Measurements from ENCODE around the gene FER1L5.
"Not testable (repeated sequence)": the region's sequence is repeated elsewhere in the genome, so short reads cannot be mapped to it uniquely, and the experiment has no call there.

Gene FER1L5

DNA sequence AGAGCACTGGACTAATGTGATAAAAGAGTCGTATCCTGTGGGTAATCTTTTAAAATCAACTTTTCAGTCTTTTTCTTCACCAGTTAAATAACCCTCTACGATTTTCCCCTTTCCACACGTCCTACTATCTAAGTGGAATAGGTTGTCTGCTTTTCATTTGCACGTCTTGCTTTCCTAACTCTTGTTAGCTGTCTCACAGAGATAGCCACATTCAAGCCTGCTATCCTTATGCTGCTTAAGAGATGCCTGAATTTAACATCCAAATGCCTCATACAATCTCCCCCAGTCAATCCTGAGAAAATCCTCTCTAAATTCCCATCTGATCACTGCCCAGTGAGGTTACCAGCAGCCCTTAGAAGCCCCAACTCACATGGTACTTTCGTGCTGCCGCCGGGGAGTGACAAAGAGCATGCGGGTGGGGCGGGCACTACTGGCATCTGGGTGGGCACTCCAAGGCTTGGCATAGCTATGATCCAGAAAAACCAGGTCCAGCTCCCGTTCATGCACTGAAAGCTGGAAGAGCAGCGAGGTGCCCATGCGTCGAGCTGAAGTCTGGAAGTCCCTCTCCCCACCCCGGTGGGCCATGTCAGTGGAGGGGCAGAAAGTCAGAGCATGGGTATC lies 5.9 kb upstream of the FER1L5 start:
- no peak for DNase-seq (ENCODE audit: low read depth, low spot score)

DNA sequence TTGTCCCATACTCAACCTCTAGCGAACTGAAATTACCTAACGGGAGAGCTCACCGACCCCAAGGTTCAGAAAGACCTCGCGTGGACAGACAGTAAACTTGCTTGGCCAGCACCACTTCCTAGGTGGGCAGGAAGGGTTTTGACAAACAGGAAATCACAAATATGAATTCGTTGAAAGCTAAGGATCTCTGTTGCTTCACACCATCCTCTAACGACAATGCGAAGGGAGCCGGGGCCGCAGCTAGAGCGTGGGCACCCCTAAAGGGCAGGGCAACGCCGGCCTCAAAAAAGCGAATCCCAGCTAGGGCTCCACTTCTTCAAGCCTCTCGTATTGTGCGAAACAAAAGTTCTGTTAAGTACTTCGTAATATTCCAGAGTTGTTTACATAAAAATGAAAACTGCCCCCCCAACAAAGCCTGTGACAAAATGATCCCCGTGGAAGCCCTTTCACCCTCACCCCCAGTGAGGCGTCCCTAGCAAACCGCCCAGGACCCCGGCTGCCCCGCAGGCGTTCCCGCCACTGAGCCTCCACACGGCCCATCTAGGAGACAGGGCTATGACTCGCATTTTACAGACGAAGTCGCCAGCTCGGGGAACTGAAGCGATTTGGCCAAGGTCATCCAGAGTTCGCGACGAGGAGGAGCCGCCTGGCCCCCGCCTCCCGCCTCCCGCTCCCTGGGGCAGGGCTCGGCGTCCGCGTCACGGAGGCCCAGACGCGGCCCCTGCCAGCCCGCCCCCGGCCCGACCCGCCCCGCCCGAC lies 5.0 kb upstream of the FER1L5 start:
- DNase-seq (ENCODE audit: low read depth, low spot score), result peak; percentile 62

DNA sequence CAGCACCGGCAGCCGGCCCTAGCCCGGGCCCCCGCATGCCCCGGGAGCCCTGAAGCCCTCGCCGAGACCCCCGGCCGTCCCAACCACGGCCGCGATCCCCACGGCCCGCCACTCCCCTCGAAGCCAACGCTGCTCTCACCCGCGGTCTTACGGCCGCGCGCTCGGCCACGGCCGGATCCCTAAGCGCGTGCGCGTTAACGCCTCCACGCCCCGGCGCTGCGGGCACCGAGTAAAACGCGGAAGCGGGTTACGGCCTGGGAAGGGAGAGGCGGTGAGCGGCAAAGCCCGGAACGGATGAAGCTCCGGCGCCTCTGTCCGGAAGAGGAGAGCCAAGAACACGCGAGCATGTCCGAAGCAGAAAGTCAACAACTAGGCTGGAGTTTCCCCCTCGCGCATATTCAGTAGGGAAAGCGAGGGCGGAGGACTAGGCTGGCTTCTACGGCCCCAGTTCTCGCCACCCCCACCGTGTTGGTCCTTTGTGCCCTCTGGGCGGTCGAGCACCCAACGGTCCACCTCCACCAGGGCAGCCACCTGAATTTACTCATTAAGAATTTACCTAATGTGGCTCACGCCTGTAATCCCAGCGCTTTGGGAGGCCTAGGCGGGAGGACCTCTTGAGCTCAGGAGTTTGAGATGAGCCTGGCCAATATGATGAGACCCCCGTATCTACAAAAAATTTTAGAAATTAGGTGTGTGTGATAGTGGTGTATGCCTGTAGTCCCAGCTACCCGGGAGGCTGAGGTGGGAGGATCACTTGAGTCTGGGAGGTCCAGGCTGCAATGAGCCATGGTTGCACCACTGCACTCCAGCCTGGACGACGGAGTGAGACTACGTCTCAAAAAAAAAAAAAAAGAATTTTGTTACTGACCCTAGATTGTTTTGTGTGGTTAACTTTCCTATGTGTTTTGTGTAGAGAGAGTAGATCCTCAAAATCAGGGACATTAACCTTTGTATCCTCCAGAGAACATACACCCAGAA lies 4.1 kb upstream of the FER1L5 start, which contains the start of gene KANSL3:
Gene KANSL3, minus strand, starts transcription at position 169 of the 978 bp plus-strand sequence. CDS start 1,177 bp downstream, outside the sequence.
- DNase-seq (ENCODE audit: low read depth, low spot score), result peak; percentile 79

DNA sequence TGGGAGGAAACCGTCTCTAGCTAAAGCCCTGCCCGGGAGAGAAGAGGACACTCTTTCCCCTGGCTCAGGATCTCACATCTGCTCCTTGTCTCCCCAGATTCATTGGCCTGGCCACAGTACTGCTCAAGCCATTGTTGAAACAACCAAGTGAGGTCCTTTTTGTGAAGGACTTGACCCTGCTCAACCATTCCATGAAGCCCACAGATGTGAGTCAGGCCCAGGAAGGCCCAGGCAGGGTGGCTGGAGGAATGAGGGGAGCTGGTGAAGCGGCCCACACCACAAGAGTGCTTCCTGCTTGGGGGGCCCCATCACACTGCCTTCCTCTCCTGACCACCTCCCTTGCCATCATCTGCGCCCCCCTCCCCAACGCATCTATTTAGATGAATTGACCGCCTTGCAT lies 5.1 kb downstream of the FER1L5 start:
- DNase-seq (ENCODE audit: low read depth, low spot score), result no peak

DNA sequence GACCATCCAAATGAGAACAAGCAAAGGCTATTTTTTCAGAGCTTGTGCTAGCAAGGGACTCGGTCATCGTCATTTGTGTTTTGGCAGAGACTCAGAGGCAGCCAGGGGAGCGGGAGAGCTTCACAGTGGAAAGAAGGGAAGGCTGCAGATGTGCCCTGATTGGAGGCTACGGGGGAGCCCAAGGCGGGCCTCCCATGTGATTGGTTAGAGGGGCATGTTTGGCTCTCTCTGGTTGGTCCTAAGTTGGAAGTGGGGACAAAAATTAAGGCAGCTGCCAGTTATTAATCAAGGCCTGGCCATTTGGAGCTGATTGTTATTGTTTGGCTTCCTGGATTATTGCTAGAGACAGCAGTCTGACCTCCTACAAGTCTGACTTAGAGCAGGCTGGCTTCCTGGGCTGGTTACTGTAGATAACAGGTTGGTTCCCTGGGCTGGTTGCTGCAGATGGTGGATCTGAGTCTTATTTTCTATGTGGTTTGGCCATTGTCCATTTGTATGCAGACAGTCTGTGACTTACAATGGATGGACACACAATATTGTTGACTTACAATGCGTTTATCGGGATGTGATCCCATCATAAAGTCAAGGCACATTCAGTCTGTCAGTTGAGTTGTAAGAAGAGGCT lies 5.9 kb downstream of the FER1L5 start:
- no peak for DNase-seq (ENCODE audit: low read depth, low spot score)

DNA sequence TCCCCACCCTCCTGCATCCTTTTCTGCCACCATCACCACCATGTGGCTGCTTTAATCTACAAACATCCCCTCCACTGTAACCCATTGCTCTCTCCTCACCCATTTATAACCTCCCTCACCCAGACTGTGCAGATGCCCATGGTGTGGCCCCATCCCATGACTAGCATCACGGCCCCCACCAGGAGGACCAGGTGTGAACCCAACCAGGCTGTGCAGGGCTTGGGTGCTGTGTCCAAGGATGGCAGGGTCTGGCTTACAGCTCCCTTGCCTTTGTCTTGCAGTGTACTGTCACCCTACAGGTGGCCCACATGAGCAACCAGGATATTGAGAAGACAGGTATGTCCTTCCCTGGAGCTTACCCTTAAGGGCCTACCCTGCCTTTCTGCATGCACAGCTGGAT lies 6.8 kb downstream of the FER1L5 start:
- no peak for DNase-seq (ENCODE audit: low read depth, low spot score)

DNA sequence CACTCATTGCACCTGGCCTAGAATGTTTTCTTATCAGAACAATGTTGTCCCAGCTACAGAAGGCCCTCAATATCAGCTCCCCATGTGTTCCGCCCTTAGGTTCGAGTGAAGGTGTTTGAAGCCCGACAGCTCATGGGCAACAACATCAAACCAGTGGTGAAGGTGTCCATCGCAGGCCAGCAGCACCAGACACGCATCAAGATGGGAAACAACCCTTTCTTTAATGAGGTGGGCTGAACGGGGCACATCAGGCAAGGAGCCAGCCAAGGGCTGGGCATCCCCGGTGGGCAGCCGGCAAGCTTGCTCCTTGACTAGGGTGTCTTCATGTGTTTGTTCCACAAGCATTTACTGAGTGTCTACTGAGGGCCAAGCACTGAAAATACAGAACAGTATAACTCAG lies 9.2 kb downstream of the FER1L5 start:
- DNase-seq (ENCODE audit: low read depth, low spot score), result no peak

DNA sequence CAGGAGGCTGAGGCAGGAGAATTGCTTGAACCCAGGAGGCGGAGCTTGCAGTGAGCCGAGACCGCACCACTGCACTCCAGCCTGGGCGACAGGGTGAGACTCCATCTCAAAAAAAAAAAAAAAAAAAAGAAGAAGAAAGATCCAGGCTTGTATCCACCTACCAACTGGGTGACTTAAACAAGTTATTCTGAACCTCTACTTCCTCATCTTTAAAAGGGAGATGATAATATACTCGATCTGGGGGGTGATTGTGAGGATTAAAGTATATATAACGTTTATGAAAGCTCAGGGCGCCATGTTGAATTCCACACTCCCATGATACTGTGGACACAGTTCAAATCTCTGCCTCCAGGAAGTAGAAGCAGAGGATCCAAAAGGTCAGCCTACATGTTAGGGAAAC lies 12.2 kb downstream of the FER1L5 start:
- not testable (repeated sequence) for DNase-seq (ENCODE audit: low read depth, low spot score)

DNA sequence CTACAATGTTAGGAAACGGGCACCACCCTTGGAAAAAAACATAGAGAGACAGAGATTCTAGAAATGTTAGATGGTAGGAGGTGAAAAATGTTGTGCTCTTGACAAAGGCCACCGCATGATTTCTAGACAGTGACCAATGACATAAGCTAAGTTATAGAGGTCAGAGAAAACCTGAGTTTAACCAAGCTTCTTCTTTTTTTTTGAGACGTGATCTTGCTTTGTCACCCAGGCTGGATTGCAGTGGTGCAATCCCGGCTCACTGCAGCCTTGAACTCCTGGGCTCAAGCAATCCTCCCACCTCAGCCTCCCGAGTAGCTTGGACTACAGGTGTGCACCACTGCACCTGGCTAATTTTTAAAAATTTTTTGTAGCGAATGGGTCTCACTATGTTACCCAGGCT lies 13.0 kb downstream of the FER1L5 start:
- DNase-seq (ENCODE audit: low read depth, low spot score), result no peak

DNA sequence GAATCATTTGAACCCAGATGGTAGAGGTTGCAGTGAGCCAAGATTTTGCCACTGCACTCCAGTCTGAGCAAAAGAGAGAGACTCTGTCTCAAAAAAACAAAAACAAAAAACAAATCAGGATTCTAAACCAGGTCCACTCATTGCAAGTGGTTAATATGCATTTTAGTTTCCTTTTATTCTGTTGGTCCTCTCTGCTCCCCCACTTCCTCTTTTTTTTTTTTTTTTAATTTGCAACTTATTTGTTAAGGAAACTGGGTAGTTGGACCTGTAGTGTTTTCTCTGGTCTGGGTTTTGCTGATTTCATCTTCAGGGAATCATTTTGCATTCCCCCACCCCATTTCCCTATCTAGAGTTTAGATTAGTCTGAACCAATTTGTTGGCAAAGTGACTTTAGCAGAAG lies 14.0 kb downstream of the FER1L5 start:
- DNase-seq (ENCODE audit: low read depth, low spot score), result no peak

DNA sequence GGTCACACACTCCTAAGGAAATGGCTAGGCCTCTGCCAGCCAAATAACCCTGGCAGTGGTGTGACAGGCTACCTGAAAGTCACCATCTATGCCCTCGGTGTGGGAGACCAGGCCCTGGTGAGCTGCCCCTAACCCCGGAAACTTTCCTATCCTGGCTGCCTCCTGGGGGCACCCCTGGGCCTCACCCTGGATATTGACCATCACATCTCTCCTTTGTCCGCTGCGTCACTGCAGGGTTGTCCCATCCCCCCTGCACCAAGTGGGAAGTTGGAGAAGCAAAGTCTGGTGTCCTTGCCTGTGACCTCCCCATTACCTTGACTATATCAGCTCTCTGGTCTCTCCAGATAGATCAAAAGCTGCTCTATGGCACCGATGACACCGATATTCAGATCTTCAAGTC lies 18.8 kb downstream of the FER1L5 start:
- DNase-seq (ENCODE audit: low read depth, low spot score), result no peak

DNA sequence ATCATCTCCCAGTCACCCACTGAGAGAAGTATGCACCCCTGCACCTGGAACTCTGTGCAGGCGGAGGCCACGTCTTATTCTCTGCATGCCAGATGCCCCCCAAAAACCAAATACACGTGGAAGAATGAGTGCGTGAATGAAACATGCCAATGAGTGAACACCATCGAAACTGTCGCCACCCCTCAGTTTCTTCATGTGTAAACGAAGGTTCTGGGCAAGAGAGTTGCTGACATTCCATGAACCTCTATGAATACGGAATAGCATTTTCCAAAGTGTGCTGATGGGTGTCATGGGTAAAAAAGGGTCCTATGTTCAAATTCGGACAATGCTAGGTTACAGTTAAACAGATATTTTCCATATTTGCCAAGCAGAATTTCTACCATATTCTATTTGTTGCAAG lies 19.8 kb downstream of the FER1L5 start:
- DNase-seq (ENCODE audit: low read depth, low spot score), result no peak

DNA sequence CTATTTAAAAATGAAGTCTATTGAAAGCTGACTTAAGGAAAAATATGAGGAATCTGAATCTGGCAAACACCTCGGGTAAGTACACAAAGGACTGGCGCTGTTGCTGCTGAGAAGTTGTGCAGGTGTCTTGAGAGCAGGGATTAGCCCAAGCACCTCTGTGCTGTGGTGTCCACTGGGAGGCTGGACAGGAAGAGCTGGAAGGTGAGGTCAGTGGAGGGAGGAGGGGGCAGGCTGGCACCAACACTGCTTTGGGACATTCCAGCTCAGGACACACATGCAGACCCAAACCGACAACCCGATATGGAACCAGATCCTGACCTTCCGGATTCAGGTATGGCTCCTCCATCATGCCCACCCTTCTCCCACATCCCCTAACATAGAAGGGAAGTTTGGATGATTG lies 20.6 kb downstream of the FER1L5 start:
- DNase-seq (ENCODE audit: low read depth, low spot score), result no peak

DNA sequence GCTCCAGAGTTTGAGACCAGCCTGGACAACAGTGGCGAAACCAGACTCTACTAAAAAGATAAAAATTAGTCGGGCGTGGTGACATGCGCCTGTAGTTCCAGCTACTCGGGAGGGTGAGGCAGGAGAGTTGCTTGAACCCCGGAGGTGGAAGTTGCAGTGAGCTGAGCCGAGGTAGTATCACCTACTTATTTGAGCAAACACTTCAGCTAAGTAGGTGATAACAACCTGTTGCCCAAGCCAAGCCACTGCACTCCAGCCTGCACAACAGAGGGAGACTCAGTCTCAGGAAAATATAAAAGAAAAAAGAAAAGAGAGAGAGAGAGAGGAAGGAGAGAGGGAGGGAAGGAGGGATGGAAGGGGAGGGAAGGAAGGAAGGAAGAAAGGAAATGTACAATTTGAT lies 21.3 kb downstream of the FER1L5 start:
- DNase-seq (ENCODE audit: low read depth, low spot score), result no peak

DNA sequence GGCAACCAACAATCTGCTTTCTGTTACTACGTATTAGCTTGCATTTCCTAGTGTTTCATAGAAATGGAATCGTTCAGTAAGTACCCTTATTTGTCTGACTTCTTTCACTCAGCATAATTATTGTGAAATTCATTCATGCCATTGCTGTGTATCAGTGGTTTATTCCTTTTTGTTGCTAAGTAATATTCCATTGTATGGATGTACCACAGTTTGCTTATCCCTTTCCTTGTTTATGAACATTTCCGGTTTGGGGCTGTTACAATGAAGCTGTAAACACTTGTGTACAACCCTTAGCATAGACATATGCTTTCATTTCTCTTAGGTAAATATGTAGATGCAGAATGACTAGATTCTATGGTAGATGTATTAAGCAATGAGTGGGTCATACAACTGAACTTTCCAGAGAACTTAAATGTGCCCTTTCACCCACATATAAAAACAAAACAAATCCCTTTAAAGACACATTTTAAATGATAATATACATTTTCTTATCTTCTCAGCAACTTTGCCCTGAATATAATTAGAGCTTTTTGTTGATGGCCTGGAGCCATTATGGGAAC lies 21.9 kb downstream of the FER1L5 start:
- no peak for DNase-seq (ENCODE audit: low read depth, low spot score)

DNA sequence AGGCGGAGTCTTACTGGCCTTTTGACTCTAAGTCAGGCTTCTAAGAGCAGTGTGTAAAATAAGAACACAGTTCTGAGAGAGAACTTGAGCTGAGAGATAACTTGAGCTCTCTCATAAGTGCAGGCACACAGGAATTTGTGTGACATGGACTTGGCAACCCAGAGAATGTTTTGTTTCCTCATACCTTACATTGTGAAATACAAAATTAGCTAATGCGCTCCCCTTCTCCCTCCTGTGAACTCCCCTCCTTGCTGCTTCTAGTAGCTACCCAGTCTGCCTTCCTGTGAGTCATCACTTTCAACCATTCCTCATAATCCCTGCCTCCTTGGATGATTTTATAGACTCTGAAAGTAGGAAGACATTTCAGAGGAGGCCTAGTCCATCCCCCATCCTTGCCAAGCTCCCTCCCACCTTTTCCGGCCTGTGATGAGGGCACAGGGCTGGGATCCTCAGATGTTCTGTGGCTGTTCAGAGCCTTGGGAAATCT lies 22.6 kb downstream of the FER1L5 start:
- DNase-seq (ENCODE audit: low read depth, low spot score), result no peak

DNA sequence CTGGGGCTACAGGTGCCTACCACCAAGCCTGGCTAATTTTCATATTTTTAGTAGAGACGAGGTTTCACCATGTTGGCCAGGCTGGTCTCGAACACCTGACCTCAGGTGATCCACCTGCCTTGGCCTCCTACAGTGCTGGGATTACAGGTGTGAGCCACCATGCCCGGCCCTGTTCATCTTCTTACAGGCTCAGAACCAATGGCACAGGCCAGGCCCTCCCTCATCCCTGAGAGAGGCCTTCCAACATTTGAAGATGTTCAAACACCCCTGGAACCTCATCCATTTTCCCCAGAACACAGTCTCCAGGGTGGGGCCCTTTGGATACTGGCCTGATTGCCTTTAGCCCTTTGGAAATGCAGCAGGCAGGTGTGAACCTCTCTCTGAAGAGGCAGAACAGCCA lies 23.2 kb downstream of the FER1L5 start:
- DNase-seq (ENCODE audit: low read depth, low spot score), result not testable (repeated sequence)

DNA sequence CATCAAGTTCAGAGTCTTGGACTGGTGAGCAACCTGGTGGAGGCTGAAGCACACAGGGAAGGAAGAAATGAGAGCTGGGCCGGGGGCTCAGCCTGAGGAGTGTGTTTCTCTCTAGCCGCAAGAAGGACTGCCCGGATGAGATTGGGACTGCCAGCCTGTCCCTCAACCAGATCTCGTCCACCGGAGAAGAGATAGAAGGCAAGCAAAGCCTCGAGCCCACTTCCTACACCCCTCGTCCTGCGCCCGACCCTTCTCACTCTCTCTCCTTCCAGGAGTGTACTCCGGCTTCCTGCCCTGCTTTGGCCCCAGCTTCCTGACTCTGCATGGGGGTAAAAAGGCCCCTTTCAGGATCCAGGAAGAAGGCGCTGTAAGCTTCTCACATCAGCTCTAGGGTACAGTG lies 26.2 kb downstream of the FER1L5 start:
- DNase-seq (ENCODE audit: low read depth, low spot score), result no peak

DNA sequence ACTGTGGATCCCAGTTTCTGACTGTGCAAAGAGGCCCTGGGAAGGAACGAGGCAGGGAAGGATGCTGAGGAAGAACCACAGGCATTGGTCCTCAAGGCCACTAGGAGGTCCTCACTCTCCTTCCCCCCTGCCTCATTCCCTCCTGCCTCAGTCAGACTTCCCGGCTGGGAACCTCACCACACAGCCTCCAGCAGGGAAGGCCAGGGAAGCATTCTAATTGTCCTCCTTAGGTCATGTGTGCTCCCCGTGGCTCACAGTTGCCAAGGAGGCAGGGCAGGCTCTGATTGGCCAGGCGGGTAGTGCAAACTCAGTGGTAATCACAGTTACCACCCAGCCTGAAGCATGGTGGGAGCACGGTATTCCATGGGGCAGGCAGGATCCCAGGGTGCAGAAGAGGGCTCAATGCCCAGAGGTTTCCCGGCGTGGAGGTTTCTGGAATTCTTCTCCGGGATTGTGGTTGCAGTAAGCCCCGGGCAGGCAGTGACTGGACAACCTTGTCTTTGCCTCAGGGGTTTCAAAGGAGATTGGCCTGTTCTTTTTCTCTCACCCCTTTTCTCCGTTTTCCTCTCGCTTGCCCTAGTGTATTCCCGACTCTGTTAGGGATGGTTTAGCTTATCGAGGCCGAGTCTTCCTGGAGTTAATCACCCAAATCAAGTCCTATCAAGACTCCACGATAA lies 27.1 kb downstream of the FER1L5 start:
- no peak for DNase-seq (ENCODE audit: low read depth, low spot score)

DNA sequence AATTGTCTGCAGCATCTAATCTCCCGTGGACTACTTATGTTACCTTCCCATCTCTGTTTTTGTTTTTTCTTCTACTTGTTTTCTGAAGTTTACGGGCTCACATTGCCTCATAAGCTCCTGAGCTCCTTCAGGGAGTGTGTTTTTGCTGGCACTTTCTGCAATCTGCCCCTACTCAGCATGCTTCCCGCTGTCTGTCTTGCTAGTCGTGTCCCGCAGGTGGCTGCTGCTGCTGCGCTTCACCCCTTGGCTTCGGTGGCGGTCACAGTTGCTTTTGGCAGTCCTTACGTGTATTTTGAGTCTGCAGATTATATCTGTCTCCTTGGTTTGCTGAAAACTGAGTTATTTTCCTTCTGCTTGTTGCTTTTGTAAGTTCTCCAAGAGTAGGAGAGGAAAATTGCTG lies 37.3 kb downstream of the FER1L5 start:
- DNase-seq (ENCODE audit: low read depth, low spot score), result no peak
